ENCODE results near the gene MAFB. TPM values are rescaled to one million over a fixed set of nuclear protein-coding genes. Genes with fewer than 3 reads are reported as not detected.

MAFB gene
- total and polyA plus RNA-seq, 9 of the 15 experiments (the other 6 are each of a cell fraction or from before 2014, with no cell fraction given) = 0.04 TPM; not detected in 8

DNA sequence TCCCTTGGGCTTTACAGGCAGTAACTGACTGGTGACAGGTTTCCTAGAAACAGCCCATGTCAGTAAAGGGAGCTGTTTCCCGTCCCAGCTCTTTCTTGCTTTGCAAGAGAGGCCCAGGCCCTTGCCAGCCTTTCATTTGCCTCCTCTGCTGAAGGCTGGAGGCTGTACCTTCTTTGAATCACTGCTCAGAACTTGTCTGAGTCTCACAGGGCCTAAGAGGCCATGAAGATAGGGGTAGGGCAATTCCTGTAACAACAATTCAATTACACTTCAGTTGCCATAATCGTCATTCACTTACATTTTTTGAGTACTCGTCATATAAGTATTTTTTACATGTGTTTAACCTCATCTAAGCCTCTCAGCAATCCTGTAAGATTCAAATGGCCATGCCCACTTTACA, 25.9 kb upstream of the MAFB start:
- Histone ChIP-seq H2AFZ (ENCODE audit: low read depth, low read length) (no peak overlapping the region), H3K9me3 (replicated peaks; ENCODE audit: control insufficient read depth, insufficient read depth, low read depth, low read length) (no peaks in the 10 kb centered on the region), H3K79me2 (ENCODE audit: control insufficient read depth, insufficient read depth, low read length) (no peaks in the 10 kb centered on the region), H3K27ac (ENCODE audit: extremely low read depth, low read depth, low read length) (no peak overlapping the region), H4K20me1 (replicated peaks; ENCODE audit: control insufficient read depth, insufficient read depth, low read length) (0 out of 2 replicates have a peak, but pooled peaks cover 2% of the 10 kb centered on the region), H3K4me1 (replicated peaks in 1 of 2; ENCODE audit: control insufficient read depth in 2 of 2, insufficient read depth in 2 of 2, low read length in 2 of 2) (no peaks in the 10 kb centered on the region), H3K4me2 (ENCODE audit: insufficient read depth, low read length) (no peak overlapping the region), H3K36me3 (ENCODE audit: control insufficient read depth, insufficient read depth, low read length) (no peaks in the 10 kb centered on the region), H3K9me1 (ENCODE audit: control insufficient read depth, insufficient read depth, low read length) (no peaks in the 10 kb centered on the region), H3K27me3 (ENCODE audit: control insufficient read depth in 2 of 2, insufficient read depth in 2 of 2, low read length in 2 of 2) (peaks cover 36 to 48% of the 10 kb centered on the region in 2 experiments), H3K9ac (ENCODE audit: insufficient read depth in 1 of 2, low read depth in 2 of 2, low read length in 2 of 2) (no peak overlapping the region), H3K4me3 (no peak overlapping the region)
- 4% methylated on average over 3 of the region's 3 CpGs for WGBS (ENCODE audit: insufficient coverage, low coverage, missing lambda C conversion rate)
- ChIA-PET POLR2A (interaction anchor here (0.6 kb wide), 1 partner anchor 27 kb away, joined by 3 read pairs; no protein-coding TSS in a partner anchor), CTCF (ENCODE audit: low intra/inter-chr PET ratio) (no interaction called here)
- in situ Hi-C loops (cut with MboI) (no loop called here), intact Hi-C loops (cut with micrococcal nuclease) (no loop called here)
- BruUV-seq (replicated peaks) = no TSS peak
- TF ChIP-seq PPARD (CRISPR knock-in tag; IDR thresholded peaks at IDR 0.05) (no peak), RBBP5 (IDR thresholded peaks at IDR 0.05; ENCODE audit: borderline replicate concordance, insufficient read depth, low read length, poor library complexity, severe bottlenecking) (no peak), TCF3 (CRISPR knock-in tag; IDR thresholded peaks at IDR 0.05) (no peak), MECOM (CRISPR knock-in tag; IDR thresholded peaks at IDR 0.05) (no peak), NELFE (IDR thresholded peaks at IDR 0.05; ENCODE audit: insufficient read depth, insufficient read length) (no peak), HDGF (IDR thresholded peaks at IDR 0.05) (no peak), HDAC2 (IDR thresholded peaks at IDR 0.05) (no peak), YY1 (IDR thresholded peaks at IDR 0.05; ENCODE audit: borderline replicate concordance in 1 of 3, control insufficient read depth in 1 of 3, extremely low read depth in 1 of 3, insufficient read depth in 3 of 3, insufficient read length in 1 of 3, insufficient replicate concordance in 2 of 3, low read depth in 1 of 3, low read length in 2 of 3) (no peak), ZNF609 (CRISPR knock-in tag; IDR thresholded peaks at IDR 0.05; ENCODE audit: borderline replicate concordance) (no peak), CEBPB (tag; IDR thresholded peaks at IDR 0.05) (no peak), COPS2 (conservative IDR thresholded peaks at IDR 0.05) (no peak)
- TF ChIP-seq, protein P1, sequence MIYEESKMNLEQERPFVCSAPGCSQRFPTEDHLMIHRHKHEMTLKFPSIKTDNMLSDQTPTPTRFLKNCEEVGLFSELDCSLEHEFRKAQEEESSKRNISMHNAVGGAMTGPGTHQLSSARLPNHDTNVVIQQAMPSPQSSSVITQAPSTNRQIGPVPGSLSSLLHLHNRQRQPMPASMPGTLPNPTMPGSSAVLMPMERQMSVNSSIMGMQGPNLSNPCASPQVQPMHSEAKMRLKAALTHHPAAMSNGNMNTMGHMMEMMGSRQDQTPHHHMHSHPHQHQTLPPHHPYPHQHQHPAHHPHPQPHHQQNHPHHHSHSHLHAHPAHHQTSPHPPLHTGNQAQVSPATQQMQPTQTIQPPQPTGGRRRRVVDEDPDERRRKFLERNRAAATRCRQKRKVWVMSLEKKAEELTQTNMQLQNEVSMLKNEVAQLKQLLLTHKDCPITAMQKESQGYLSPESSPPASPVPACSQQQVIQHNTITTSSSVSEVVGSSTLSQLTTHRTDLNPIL (CRISPR knock-in tag; IDR thresholded peaks at IDR 0.05) = no peak
- no peak for DNase-seq (ENCODE audit: extremely low read depth in 1 of 4, low spot score in 3 of 4)
- no peak for FAIRE-seq
- ATAC-seq = no peak
